ENCODE data around the gene RPRD1B. TPM values are rescaled to one million over a fixed set of nuclear protein-coding genes. Genes with fewer than 3 reads are reported as not detected.
"Not testable (repeated sequence)": the region's sequence is repeated elsewhere in the genome, so short reads cannot be mapped to it uniquely, and the experiment has no call there.

RPRD1B gene
- total and polyA plus RNA-seq, 4 donors: 5.8 to 34.3 (median 29.4) TPM

GRCh38 chr20:38007526-38007925 lies 26.0 kb upstream of the RPRD1B start:
- no peak for DNase-seq (ENCODE audit: low spot score)
- no peak for TF ChIP-seq GABPA (IDR thresholded peaks at IDR 0.05 in 1 of 2, conservative IDR thresholded peaks at IDR 0.05 in 1 of 2)
- no peak for TF ChIP-seq EGR1 (IDR thresholded peaks at IDR 0.05; ENCODE audit: low read depth in 2 of 2)
- TF ChIP-seq, protein P1, sequence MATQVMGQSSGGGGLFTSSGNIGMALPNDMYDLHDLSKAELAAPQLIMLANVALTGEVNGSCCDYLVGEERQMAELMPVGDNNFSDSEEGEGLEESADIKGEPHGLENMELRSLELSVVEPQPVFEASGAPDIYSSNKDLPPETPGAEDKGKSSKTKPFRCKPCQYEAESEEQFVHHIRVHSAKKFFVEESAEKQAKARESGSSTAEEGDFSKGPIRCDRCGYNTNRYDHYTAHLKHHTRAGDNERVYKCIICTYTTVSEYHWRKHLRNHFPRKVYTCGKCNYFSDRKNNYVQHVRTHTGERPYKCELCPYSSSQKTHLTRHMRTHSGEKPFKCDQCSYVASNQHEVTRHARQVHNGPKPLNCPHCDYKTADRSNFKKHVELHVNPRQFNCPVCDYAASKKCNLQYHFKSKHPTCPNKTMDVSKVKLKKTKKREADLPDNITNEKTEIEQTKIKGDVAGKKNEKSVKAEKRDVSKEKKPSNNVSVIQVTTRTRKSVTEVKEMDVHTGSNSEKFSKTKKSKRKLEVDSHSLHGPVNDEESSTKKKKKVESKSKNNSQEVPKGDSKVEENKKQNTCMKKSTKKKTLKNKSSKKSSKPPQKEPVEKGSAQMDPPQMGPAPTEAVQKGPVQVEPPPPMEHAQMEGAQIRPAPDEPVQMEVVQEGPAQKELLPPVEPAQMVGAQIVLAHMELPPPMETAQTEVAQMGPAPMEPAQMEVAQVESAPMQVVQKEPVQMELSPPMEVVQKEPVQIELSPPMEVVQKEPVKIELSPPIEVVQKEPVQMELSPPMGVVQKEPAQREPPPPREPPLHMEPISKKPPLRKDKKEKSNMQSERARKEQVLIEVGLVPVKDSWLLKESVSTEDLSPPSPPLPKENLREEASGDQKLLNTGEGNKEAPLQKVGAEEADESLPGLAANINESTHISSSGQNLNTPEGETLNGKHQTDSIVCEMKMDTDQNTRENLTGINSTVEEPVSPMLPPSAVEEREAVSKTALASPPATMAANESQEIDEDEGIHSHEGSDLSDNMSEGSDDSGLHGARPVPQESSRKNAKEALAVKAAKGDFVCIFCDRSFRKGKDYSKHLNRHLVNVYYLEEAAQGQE (IDR thresholded peaks at IDR 0.05): no peak
- H3K4me1 ChIP-seq (ENCODE audit: control insufficient read depth in 4 of 4, insufficient read depth in 4 of 4, low read length in 3 of 4): no peaks in the 10 kb centered on the region
- no peak overlapping the region for H3K9ac ChIP-seq (ENCODE audit: low read depth in 1 of 2, low read length in 2 of 2)
- H3K27ac ChIP-seq (ENCODE audit: low read depth in 1 of 2, low read length in 2 of 2): no peak overlapping the region
- H3K9me3 ChIP-seq (ENCODE audit: control insufficient read depth in 4 of 4, low read length in 3 of 4): no peaks in the 10 kb centered on the region
- WGBS: 100% methylated on average over 1 of the region's 1 CpG
- H3K4me3 ChIP-seq (ENCODE audit: low read depth in 1 of 3, low read length in 3 of 3): no peak overlapping the region
- H3K36me3 ChIP-seq (ENCODE audit: control insufficient read depth in 4 of 4, insufficient read depth in 3 of 4, low read depth in 1 of 4, low read length in 3 of 4): peaks cover 4 to 29% (median 21%) of the 10 kb centered on the region in 4 donors
- no peaks in the 10 kb centered on the region for H3K27me3 ChIP-seq (ENCODE audit: control insufficient read depth in 4 of 4, insufficient read depth in 4 of 4, low read length in 3 of 4)

- WGBS: 87% methylated on average over 5 of the region's 5 CpGs
- no peak for DNase-seq (ENCODE audit: low spot score)
These were observed 25.2 kb upstream of the RPRD1B start for GRCh38 chr20:38008233-38008944.

GRCh38 chr20:38009416-38009815 lies 24.1 kb upstream of the RPRD1B start:
- 98% methylated on average over 5 of the region's 5 CpGs for WGBS
- H3K9me3 ChIP-seq (ENCODE audit: control insufficient read depth in 4 of 4, low read length in 3 of 4); H3K27me3 ChIP-seq (ENCODE audit: control insufficient read depth in 4 of 4, insufficient read depth in 4 of 4, low read length in 3 of 4); DNase-seq (ENCODE audit: low spot score); H3K4me3 ChIP-seq (ENCODE audit: low read depth in 1 of 3, low read length in 3 of 3); H3K27ac ChIP-seq (ENCODE audit: low read depth in 1 of 2, low read length in 2 of 2); H3K9ac ChIP-seq (ENCODE audit: low read depth in 1 of 2, low read length in 2 of 2); H3K4me1 ChIP-seq (ENCODE audit: control insufficient read depth in 4 of 4, insufficient read depth in 4 of 4, low read length in 3 of 4): not testable (repeated sequence)
- H3K36me3 ChIP-seq (ENCODE audit: control insufficient read depth in 4 of 4, insufficient read depth in 3 of 4, low read depth in 1 of 4, low read length in 3 of 4): peaks cover 7 to 40% (median 27%) of the 10 kb centered on the region in 4 donors

More at GRCh38 chr20:38008233-38008944, 25.2 kb upstream of the RPRD1B start:
- Histone ChIP-seq H3K9ac (ENCODE audit: low read depth in 1 of 2, low read length in 2 of 2) (no peak overlapping the region), H3K36me3 (ENCODE audit: control insufficient read depth in 4 of 4, insufficient read depth in 3 of 4, low read depth in 1 of 4, low read length in 3 of 4) (peaks cover 5 to 35% (median 28%) of the 10 kb centered on the region in 4 donors), H3K27me3 (ENCODE audit: control insufficient read depth in 4 of 4, insufficient read depth in 4 of 4, low read length in 3 of 4) (no peaks in the 10 kb centered on the region), H3K4me3 (ENCODE audit: low read depth in 1 of 3, low read length in 3 of 3) (no peak overlapping the region), H3K9me3 (ENCODE audit: control insufficient read depth in 4 of 4, low read length in 3 of 4) (no peaks in the 10 kb centered on the region), H3K27ac (ENCODE audit: low read depth in 1 of 2, low read length in 2 of 2) (no peak overlapping the region), H3K4me1 (ENCODE audit: control insufficient read depth in 4 of 4, insufficient read depth in 4 of 4, low read length in 3 of 4) (no peaks in the 10 kb centered on the region)
- TF ChIP-seq, protein P1 (IDR thresholded peaks at IDR 0.05): no peak
- TF ChIP-seq EGR1 (IDR thresholded peaks at IDR 0.05; ENCODE audit: low read depth in 2 of 2) (no peak), NR2F2 (IDR thresholded peaks at IDR 0.05) (no peak), YY1 (IDR thresholded peaks at IDR 0.05) (no peak), GABPA (IDR thresholded peaks at IDR 0.05 in 1 of 2, conservative IDR thresholded peaks at IDR 0.05 in 1 of 2) (no peak)
- TF ChIP-seq, protein P2, sequence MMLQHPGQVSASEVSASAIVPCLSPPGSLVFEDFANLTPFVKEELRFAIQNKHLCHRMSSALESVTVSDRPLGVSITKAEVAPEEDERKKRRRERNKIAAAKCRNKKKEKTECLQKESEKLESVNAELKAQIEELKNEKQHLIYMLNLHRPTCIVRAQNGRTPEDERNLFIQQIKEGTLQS (IDR thresholded peaks at IDR 0.05): no peak
